ENCODE data around the gene ZEB2.

The ZEB2 gene

DNA sequence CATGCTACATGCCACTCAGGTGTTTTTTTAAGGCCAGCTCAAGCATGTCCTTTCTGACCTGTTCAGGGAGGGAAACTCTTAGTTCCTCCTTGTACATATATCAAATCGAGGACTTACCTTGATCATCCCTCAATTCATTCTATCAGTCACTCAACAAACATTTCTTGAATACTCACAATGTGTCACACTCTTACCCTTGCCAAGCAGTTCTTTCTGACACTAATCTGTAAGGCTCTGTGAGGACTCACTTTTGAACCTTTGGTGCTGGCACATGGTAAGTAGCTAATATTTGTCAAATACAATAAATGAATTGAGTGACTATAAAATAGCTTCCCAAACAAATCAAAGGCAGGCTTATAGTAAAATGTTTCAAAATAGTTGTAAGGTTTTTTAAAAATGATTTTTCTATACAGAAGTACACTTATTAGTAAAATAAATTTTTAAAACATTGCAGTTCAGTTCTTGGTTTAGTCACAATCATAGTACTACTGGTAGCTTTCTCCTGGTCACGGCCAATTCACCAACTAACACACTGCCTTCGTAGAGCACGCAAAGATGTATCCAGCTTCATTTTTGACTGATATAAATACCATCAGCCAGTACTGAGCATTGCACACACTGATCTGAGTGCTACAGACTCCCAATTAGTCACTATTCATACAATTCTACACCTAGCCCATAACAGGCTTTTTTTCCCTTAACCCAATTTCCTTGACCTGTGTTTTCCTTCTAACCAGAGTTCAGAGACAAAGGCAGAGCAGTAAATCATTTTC is 50.9 kb downstream of the ZEB2 start:
- H3K27me3 Mint-ChIP-seq = peaks cover 2% of the 10 kb centered on the region
- H3K9me3 Mint-ChIP-seq = no peaks in the 10 kb centered on the region
- H3K4me3 Mint-ChIP-seq = no peak overlapping the region
- DNase-seq = no peak
- no peak overlapping the region for H3K27ac Mint-ChIP-seq
- peaks cover 11% of the 10 kb centered on the region for H3K4me1 Mint-ChIP-seq (ENCODE audit: low read depth)
- no peaks in the 10 kb centered on the region for H3K36me3 Mint-ChIP-seq (ENCODE audit: low read depth)

DNA sequence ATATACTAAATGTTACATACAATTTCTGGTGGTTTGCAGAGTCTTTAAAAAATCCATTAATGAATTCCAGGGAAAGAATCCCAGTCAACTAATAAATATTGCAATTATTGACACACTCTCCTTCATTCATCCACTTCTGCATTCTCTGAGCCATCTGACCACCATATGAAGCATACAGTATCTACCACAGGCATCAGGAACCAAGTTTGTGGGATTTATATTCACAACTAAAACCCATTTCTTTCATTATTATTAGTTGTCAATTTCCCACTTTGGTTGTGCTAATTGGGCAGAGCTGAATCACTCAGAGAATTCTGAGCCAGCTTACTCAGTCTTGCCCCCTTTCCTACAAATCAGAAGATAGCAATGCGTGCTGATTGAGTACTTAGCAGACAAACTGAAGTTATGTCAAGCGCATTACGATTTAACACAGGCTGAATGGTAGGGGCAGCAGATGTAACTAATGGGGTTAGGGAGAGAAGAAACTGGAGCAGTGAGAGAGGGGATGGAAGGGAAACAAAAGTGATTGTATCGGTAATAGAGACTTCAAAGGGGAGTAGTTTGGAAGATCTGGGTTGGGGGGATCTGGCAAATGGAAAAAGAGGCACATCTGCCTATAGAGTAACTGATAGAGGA is 52.3 kb downstream of the ZEB2 start:
- H3K9me3 Mint-ChIP-seq = no peaks in the 10 kb centered on the region
- H3K4me3 Mint-ChIP-seq = no peak overlapping the region
- H3K4me1 Mint-ChIP-seq (ENCODE audit: low read depth) = peaks cover 11% of the 10 kb centered on the region

DNA sequence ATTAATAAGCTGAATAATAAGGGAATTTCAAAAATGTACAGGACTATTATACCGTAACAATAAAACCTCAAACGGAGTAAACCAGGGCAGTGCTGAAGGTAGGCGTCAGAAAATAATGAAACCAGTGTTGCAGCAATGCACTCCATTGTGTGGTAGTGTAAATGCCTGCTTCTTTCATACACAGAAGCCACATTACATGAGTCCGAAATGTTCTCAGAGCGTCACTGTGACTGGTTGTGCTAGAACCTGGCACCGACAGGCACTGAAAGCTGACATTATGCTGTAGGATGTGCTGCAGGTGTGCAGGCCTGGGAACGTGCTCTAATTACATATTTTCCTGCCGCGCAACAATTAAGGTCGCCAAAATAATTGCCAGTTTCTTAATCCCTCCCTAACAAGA is 53.3 kb downstream of the ZEB2 start:
- Mint-ChIP-seq H3K9me3 (no peaks in the 10 kb centered on the region), H3K4me3 (no peak overlapping the region), H3K36me3 (ENCODE audit: low read depth) (no peaks in the 10 kb centered on the region), H3K27ac (no peak overlapping the region), H3K4me1 (ENCODE audit: low read depth) (peaks cover 16% of the 10 kb centered on the region), H3K27me3 (peaks cover 2% of the 10 kb centered on the region)
- no peak for DNase-seq

More for the DNA sequence above, 52.3 kb downstream of the ZEB2 start:
- Mint-ChIP-seq H3K27me3 (peaks cover 2% of the 10 kb centered on the region), H3K36me3 (ENCODE audit: low read depth) (no peaks in the 10 kb centered on the region), H3K27ac (peak overlapping the region; percentile 3)
- DNase-seq = no peak

DNA sequence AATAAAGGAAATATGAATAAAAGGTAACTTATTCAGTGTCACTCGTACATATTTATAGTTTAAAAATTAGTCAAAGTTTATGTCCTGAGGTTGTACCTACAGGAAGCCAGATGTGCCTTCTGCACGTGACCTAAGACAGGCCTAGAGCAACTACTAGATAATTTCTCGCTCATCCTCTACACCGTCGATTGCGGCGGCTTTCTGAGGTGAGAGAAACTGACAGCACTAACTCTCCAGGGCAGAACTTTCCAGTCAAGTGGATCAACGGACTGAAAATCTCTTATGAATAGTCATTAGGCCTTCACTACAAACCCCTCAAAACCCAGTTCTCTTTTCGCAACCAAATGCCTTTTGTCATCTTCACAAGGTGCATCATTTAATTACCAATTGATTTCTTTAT is 54.2 kb downstream of the ZEB2 start:
- no peak overlapping the region for H3K27ac Mint-ChIP-seq
- no peak overlapping the region for H3K4me3 Mint-ChIP-seq
- H3K4me1 Mint-ChIP-seq (ENCODE audit: low read depth) = peaks cover 25% of the 10 kb centered on the region
- H3K27me3 Mint-ChIP-seq = peaks cover 2% of the 10 kb centered on the region
- no peak for DNase-seq
- H3K9me3 Mint-ChIP-seq = no peaks in the 10 kb centered on the region
- H3K36me3 Mint-ChIP-seq (ENCODE audit: low read depth) = no peaks in the 10 kb centered on the region

DNA sequence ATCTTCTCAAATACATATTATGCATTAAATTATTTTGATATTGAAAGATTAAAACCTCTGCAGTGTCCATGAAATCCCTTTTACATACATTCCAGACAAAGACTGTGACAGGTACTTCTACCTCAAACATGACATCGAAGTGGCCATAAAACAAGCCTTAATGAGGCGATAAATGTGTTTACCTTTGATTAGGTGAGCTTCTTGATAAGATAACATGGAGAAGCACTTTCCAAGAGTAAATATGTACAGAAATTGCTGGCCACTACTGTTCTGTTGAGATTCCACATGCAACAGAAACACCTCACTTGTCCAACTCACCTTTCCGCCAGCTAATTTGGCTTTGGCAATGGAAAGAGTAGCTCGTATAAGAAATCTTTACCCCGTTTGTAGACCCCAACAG is 55.2 kb downstream of the ZEB2 start:
- Mint-ChIP-seq H3K9me3 (no peaks in the 10 kb centered on the region), H3K36me3 (ENCODE audit: low read depth) (no peaks in the 10 kb centered on the region), H3K27ac (no peak overlapping the region), H3K27me3 (peaks cover 2% of the 10 kb centered on the region), H3K4me3 (no peak overlapping the region), H3K4me1 (ENCODE audit: low read depth) (peaks cover 30% of the 10 kb centered on the region)
- no peak for DNase-seq

DNA sequence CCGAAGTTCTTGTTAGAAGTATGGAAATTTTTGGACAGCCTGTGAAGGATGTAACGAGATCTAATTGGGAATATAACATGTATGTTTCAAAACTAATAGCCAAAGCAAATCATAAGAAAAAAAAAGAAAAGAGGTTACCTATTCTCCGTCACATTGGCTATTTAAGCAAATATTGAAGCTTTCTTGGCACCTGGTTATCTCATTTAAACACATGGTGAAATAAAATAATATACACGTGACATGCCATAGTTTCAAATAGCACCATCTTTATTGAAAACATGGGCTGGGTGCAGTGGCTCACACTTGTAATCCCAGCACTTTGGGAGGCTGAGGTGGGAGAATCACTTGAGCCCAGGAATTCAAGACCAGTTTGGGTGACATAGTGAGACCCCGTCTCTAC is 56.7 kb downstream of the ZEB2 start:
- Mint-ChIP-seq H3K27ac (no peak overlapping the region), H3K4me1 (ENCODE audit: low read depth) (peaks cover 40% of the 10 kb centered on the region), H3K36me3 (ENCODE audit: low read depth) (no peaks in the 10 kb centered on the region), H3K4me3 (no peak overlapping the region), H3K9me3 (no peaks in the 10 kb centered on the region), H3K27me3 (no peaks in the 10 kb centered on the region)
- DNase-seq = no peak

DNA sequence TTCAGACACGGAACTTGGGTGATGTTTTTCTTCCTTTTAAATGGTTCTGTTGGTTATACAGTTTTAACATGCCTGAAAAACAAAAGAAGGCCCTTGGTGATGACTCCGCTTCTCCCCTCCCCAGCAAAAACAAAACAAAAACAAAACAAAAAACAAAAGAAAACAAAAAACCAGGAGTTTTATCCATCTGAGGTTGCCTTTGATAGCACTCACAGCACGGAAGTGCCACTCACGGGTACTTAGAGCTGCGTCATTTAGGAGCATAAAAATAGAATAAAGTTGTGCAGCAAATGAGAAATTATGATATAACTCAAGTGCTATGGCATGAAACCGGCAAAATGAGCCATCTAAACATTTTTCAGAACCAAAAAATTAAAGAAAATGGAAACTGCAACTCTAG is 57.7 kb downstream of the ZEB2 start:
- peaks cover 1% of the 10 kb centered on the region for H3K27me3 Mint-ChIP-seq
- H3K36me3 Mint-ChIP-seq (ENCODE audit: low read depth) = no peaks in the 10 kb centered on the region
- no peak overlapping the region for H3K4me3 Mint-ChIP-seq
- no peaks in the 10 kb centered on the region for H3K9me3 Mint-ChIP-seq
- H3K4me1 Mint-ChIP-seq (ENCODE audit: low read depth) = peaks cover 35% of the 10 kb centered on the region
- no peak overlapping the region for H3K27ac Mint-ChIP-seq
- DNase-seq = no peak

DNA sequence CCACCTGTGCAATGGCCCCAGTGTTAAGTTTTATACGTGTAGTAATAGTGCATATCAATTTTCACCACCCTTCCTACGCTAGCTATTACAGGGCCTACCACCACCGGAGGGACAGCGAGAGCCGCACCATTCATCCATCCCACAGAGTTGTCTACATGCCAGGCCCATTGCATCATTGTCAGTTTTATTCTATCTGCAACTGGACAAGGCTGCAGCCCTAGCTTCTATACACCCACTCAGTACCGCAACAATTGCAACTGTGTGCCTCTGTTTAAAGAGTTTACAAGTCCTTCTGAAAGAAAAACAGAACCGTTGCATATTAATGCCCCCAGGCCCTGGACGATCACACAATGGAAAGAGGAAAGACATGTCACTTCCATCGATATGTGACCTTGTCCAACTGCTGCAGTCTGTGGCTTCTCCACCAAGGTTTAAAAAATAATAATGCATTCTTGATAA is 58.6 kb downstream of the ZEB2 start:
- H3K4me3 Mint-ChIP-seq = no peak overlapping the region
- no peaks in the 10 kb centered on the region for H3K36me3 Mint-ChIP-seq (ENCODE audit: low read depth)
- peaks cover 2% of the 10 kb centered on the region for H3K27me3 Mint-ChIP-seq
- no peaks in the 10 kb centered on the region for H3K9me3 Mint-ChIP-seq
- H3K4me1 Mint-ChIP-seq (ENCODE audit: low read depth) = peaks cover 40% of the 10 kb centered on the region
- peak overlapping the region; percentile 46 for H3K27ac Mint-ChIP-seq
- no peak for DNase-seq

DNA sequence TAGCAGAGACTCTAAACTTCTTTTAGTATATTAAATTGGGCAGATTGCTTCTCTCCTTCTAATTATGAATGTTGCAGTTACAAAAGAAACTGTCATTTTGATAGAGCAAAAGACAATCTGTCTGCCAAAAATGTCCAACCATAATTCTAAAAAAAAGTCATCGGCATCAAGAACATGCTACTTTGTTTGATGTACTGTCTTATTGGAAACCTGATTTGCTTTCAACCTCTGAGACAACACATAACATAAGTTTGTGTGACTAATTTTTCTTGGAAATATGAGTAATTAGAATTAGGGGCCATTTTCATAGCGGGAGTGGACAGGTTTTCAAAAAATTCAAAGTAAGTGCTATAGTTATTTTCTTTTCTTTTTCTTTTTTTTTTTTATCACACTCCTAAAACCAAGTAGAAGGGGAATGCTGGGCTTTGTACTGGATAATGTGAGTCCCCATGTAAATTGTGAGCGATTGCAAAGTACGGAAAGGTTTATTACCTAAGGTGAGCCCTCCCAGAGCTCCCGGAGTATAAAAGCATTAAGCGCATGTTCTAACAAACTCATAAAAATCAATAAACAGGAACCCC is 59.1 kb downstream of the ZEB2 start:
- Mint-ChIP-seq H3K27me3 (peaks cover 2% of the 10 kb centered on the region), H3K27ac (peak overlapping the region; percentile 46), H3K9me3 (no peaks in the 10 kb centered on the region), H3K4me1 (ENCODE audit: low read depth) (peaks cover 45% of the 10 kb centered on the region), H3K4me3 (no peak overlapping the region), H3K36me3 (ENCODE audit: low read depth) (no peaks in the 10 kb centered on the region)
- DNase-seq = no peak

DNA sequence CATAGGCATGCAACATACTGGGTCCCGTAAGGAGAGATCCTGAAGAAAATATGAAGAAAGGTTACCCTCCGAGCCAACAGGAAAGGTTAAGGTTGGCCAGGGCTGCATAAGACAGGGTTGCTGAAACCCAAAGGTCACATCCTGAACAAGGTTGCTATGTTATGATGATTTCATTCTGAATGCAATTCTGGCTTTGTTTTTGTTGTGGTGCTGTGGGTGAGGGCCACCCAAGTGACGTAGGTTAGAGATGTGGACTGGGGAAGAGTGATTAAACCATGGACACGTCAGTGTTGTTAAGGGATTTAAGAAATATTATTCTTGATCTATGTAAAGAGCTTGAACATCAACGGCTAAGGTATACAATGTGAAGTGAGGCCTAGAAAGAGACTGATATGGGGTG is 60.0 kb downstream of the ZEB2 start:
- no peaks in the 10 kb centered on the region for H3K36me3 Mint-ChIP-seq (ENCODE audit: low read depth)
- no peak for DNase-seq
- H3K27me3 Mint-ChIP-seq = peaks cover 5% of the 10 kb centered on the region
- peak overlapping the region; percentile 2 for H3K4me3 Mint-ChIP-seq
- H3K4me1 Mint-ChIP-seq (ENCODE audit: low read depth) = peaks cover 54% of the 10 kb centered on the region
- H3K9me3 Mint-ChIP-seq = no peaks in the 10 kb centered on the region
- peak overlapping the region; percentile 51 for H3K27ac Mint-ChIP-seq

DNA sequence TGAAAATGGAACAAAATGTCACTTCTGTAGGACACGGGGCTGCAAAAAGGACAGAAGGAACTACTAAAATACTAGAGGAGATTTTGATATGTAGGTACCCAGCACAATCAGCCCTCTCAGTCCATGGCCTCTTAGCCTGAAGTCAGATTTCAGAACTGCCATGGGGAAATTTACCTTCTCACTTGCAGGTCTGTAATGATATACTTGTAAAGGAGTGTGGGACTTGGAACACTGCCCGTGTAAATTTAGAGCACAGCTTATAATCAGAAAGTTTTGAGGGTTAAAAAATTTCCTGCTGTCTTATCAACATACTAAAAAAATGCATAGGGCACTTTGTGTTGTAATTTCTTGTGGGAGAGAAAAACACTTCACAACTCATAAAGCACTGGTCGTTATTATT is 60.6 kb downstream of the ZEB2 start:
- Mint-ChIP-seq H3K4me3 (no peak overlapping the region), H3K27me3 (peaks cover 5% of the 10 kb centered on the region), H3K36me3 (ENCODE audit: low read depth) (no peaks in the 10 kb centered on the region), H3K4me1 (ENCODE audit: low read depth) (peaks cover 61% of the 10 kb centered on the region), H3K9me3 (no peaks in the 10 kb centered on the region), H3K27ac (peak overlapping the region; percentile 51)
- no peak for DNase-seq

DNA sequence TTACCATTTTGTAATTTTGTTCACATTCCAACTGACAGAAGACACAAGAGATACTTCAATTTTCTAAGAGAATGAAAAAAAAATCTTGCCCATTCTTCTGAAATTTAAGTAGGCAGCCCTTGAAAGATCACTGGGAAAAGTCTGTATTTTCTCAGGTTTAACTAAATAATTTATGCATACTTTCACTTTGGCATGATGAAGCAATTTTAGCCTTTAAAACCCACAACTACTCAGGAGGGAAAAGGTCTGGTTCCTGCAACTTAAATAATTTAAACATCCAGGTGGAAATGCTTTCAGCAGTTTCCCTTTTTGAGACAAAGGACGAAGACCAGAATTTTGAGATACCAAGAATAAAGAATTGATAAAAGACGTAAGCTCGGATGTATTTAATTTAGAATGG is 61.4 kb downstream of the ZEB2 start:
- peaks cover 5% of the 10 kb centered on the region for H3K27me3 Mint-ChIP-seq

DNA sequence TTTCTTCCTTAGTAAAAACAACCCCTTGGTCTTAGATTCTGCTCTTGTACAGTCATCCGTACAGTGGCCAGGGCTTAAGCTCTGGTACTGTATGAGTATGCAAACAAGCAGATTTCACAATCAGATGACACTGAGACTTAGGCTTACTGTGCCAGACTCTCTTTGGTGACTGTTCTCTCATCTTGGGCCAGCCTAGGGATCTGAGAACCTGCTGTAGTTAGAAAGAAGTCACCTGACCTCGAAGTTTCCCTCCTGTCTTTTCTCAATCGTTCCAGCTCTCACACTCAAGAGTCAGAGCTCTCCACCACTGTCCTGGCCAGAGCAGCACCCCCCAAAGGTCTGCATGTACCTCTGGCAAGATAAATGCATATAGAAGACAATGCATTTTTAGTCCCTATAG is 63.2 kb downstream of the ZEB2 start:
- DNase-seq = no peak
- H3K4me3 Mint-ChIP-seq = no peak overlapping the region
- H3K27me3 Mint-ChIP-seq = peaks cover 13% of the 10 kb centered on the region
- peak overlapping the region; percentile 6 for H3K27ac Mint-ChIP-seq
- H3K9me3 Mint-ChIP-seq = no peaks in the 10 kb centered on the region
- H3K36me3 Mint-ChIP-seq (ENCODE audit: low read depth) = peaks cover 1% of the 10 kb centered on the region
- H3K4me1 Mint-ChIP-seq (ENCODE audit: low read depth) = peaks cover 81% of the 10 kb centered on the region

More for the DNA sequence above, 61.4 kb downstream of the ZEB2 start:
- Mint-ChIP-seq H3K9me3 (no peaks in the 10 kb centered on the region), H3K27ac (no peak overlapping the region), H3K4me3 (no peak overlapping the region), H3K4me1 (ENCODE audit: low read depth) (peaks cover 67% of the 10 kb centered on the region), H3K36me3 (ENCODE audit: low read depth) (no peaks in the 10 kb centered on the region)
- DNase-seq = no peak

DNA sequence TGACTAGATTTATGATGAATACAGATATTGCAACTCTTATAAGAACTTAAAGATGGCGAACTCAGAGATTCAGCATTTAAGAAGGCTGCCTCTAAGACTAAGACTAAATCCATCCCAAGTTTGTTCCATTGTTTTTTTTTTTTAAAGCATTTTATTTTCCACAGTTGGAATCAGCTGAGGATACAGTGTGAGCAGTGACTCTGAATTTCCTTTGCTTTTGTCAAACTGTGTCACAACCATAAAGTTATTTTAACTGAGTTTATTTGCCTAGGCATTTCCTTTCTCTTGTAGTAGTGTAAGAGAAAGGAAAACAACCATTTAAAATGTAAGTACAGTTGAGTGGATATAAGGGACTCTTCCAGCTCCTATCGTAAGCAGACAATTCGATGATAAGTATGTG is 63.9 kb downstream of the ZEB2 start:
- peak overlapping the region; percentile 51 for H3K27ac Mint-ChIP-seq
- H3K4me3 Mint-ChIP-seq = no peak overlapping the region
- peaks cover 77% of the 10 kb centered on the region for H3K4me1 Mint-ChIP-seq (ENCODE audit: low read depth)
- peaks cover 16% of the 10 kb centered on the region for H3K27me3 Mint-ChIP-seq
- no peak for DNase-seq
- H3K9me3 Mint-ChIP-seq = no peaks in the 10 kb centered on the region
- H3K36me3 Mint-ChIP-seq (ENCODE audit: low read depth) = peaks cover 3% of the 10 kb centered on the region

Data from activated T-cell treated with anti-CD3 and anti-CD28 coated beads, Interleukin-2, amount 50 U/mL, for 24 hours (primary cell).